Parathyroid adenoma (tissue), 2 donors: ENCODE measurements around the gene PEX26.

Experiments
- H2AFZ ChIP-seq: fragments of 300-600 bp; sonication (generic); one replicate; pipeline ENCODE4 v1.7.0; 2017; ENCODE audit warnings: antibody characterized with exemption, mild to moderate bottlenecking
- H3K27ac ChIP-seq: fragments of 300-600 bp; sonication (generic); one replicate; pipeline ENCODE4 v1.7.0; 2017
- H3K27me3 ChIP-seq: fragments of 300-600 bp; sonication (generic); one replicate; pipeline ENCODE4 v1.7.0; 2017; ENCODE audit warnings: low read length; ENCODE audit not compliant: control insufficient read depth, insufficient read depth
- H3K36me3 ChIP-seq: fragments of 300-600 bp; sonication (generic); one replicate; pipeline ENCODE4 v1.7.0; 2017; ENCODE audit warnings: low read length; ENCODE audit not compliant: control insufficient read depth, insufficient read depth
- H3K4me1 ChIP-seq: fragments of 300-600 bp; sonication (generic); one replicate; pipeline ENCODE4 v1.7.0; 2017; ENCODE audit warnings: control low read depth
- H3K4me2 ChIP-seq: fragments of 300-600 bp; sonication (generic); one replicate; pipeline ENCODE4 v1.7.0; 2017; ENCODE audit warnings: low read length
- H3K4me3 ChIP-seq: fragments of 300-600 bp; sonication (generic); one replicate; pipeline ENCODE4 v1.7.0; 2017; ENCODE audit warnings: low read depth, low read length
- H3K79me2 ChIP-seq: fragments of 300-600 bp; sonication (generic); one replicate; pipeline ENCODE4 v1.7.0; 2017; ENCODE audit warnings: control low read depth
- H3K9ac ChIP-seq: fragments of 300-600 bp; sonication (generic); one replicate; pipeline ENCODE4 v1.7.0; 2017; ENCODE audit warnings: mild to moderate bottlenecking
- H3K9me3 ChIP-seq: fragments of 300-600 bp; sonication (generic); one replicate; pipeline ENCODE4 v1.7.0; 2017; ENCODE audit warnings: low read length; ENCODE audit not compliant: control insufficient read depth
- TF ChIP-seq, protein P1 (sequence below): fragments of 300-600 bp; sonication (generic); IDR thresholded peaks from one replicate; pipeline ENCODE4 v1.7.0; 2017; ENCODE audit warnings: antibody characterized with exemption, mild to moderate bottlenecking
- donor health status: primary hyperparathyroidism.

PEX26 gene

DNA sequence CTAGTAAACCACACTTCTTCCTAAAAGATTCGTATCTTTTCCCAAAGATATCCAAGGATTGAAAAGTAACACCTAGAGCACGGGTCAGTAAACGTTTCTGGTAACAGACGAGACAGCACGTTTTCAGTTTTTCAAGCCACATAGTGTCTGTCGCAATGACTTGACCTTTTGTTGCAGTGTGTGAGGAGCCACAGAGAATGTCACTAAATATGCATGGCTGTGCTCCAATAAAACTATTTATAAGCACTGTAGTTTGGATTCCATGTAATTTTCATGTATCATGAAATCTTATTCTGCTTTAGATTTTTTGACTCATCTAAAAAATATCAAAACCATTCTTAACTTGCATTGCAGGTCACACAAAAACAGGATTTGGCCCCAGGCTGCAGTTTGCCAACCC, 35.1 kb upstream of the PEX26 start:
- H3K9me3 ChIP-seq = no peaks in the 10 kb centered on the region
- no peak overlapping the region for H3K4me2 ChIP-seq

DNA sequence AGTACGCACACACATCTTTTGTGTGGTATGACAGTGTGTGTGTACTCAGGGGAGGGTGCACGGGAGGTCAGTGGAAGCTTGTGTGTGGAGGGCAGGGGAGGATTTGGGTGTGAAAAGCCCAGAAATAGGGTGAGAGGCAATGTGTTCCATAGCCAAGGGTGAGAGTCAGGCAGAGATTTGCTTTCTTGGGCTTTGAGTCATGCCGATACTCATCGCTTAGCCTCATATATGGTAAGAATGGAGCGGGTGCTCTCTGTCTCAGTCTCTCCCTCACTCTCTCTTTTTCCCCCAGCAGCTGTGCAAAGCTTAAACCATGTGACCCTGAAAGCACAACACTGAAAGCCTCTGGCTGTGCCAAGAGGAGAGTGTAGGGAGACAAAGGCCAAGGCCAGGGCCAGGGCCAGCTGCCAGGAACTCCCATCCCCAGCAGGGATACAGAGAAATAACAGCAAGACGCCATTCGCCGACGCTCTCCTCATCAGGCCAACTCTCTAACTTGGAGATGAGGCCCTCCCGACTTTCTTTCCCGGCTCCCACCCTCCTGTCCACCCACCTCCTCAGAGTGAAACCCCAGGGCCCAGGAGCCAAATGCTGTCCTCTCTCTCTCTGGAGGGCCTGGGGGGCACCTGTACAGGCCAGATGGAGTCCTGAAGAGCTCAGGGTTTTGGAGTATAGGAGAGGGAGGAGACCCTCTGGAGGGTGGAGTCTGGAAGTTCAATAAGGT, 33.1 kb upstream of the PEX26 start:
- H3K27me3 ChIP-seq = no peaks in the 10 kb centered on the region
- TF ChIP-seq, protein P1, sequence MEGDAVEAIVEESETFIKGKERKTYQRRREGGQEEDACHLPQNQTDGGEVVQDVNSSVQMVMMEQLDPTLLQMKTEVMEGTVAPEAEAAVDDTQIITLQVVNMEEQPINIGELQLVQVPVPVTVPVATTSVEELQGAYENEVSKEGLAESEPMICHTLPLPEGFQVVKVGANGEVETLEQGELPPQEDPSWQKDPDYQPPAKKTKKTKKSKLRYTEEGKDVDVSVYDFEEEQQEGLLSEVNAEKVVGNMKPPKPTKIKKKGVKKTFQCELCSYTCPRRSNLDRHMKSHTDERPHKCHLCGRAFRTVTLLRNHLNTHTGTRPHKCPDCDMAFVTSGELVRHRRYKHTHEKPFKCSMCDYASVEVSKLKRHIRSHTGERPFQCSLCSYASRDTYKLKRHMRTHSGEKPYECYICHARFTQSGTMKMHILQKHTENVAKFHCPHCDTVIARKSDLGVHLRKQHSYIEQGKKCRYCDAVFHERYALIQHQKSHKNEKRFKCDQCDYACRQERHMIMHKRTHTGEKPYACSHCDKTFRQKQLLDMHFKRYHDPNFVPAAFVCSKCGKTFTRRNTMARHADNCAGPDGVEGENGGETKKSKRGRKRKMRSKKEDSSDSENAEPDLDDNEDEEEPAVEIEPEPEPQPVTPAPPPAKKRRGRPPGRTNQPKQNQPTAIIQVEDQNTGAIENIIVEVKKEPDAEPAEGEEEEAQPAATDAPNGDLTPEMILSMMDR = no peak
- H3K79me2 ChIP-seq = no peaks in the 10 kb centered on the region
- no peaks in the 10 kb centered on the region for H3K36me3 ChIP-seq
- no peak overlapping the region for H3K27ac ChIP-seq
- H3K4me1 ChIP-seq = no peaks in the 10 kb centered on the region
- no peak overlapping the region for H3K4me3 ChIP-seq
- no peak overlapping the region for H2AFZ ChIP-seq
- H3K9me3 ChIP-seq = no peaks in the 10 kb centered on the region
- H3K4me2 ChIP-seq = no peak overlapping the region
- no peak overlapping the region for H3K9ac ChIP-seq

More for the DNA sequence above, 35.1 kb upstream of the PEX26 start:
- H3K79me2 ChIP-seq = no peaks in the 10 kb centered on the region
- H3K36me3 ChIP-seq = no peaks in the 10 kb centered on the region
- TF ChIP-seq, protein P1 = no peak
- no peaks in the 10 kb centered on the region for H3K4me1 ChIP-seq
- no peak overlapping the region for H3K27ac ChIP-seq
- H3K4me3 ChIP-seq = no peak overlapping the region
- H2AFZ ChIP-seq = no peak overlapping the region
- H3K9ac ChIP-seq = no peak overlapping the region
- no peaks in the 10 kb centered on the region for H3K27me3 ChIP-seq

DNA sequence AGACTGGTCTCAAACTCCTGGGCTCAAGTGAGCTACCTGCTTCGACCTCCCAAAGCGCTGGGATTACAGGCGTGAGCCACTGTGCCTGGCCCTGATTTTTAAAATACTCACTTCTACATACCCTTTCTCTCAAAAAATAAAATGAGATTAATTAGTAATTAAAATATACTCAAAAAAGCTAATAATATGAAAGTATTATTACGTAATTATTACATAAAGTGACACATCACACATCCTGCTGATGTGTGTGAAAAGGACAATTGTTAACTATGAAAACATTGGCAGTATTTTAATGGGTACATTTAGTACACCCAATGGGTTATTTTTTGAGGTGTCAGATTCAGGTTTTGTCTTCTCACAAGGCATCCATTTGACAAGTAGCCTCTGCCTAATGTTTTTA, 32.0 kb upstream of the PEX26 start:
- Histone ChIP-seq H3K36me3 (no peaks in the 10 kb centered on the region), H3K4me2 (no peak overlapping the region), H3K27ac (no peak overlapping the region), H3K9ac (no peak overlapping the region), H3K79me2 (no peaks in the 10 kb centered on the region), H3K27me3 (no peaks in the 10 kb centered on the region), H2AFZ (no peak overlapping the region), H3K4me1 (no peaks in the 10 kb centered on the region), H3K4me3 (no peak overlapping the region), H3K9me3 (no peaks in the 10 kb centered on the region)
- TF ChIP-seq, protein P1 = no peak

DNA sequence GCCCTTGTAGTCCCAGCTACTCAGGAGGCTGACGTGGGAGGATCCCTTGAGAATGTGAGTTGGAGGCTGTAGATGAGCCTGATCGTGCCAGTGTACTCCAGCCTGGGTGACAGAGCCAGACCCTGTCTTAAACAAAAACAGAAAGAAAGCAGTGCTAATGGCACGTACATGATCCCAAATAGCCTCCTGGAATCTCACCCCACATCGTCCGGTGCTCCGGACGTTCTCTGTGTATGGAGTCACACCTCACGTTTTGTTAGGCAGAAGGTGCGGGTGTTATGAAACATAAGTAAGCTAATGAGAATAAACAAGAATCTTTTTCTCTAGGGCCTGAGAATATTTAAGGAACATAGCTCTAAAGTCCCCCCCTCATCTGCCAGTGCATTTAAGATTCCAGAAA, 29.7 kb upstream of the PEX26 start:
- TF ChIP-seq, protein P1 = no peak
- H2AFZ ChIP-seq = no peak overlapping the region
- H3K9me3 ChIP-seq = no peaks in the 10 kb centered on the region
- H3K27me3 ChIP-seq = no peaks in the 10 kb centered on the region
- no peak overlapping the region for H3K9ac ChIP-seq
- no peaks in the 10 kb centered on the region for H3K4me1 ChIP-seq
- no peak overlapping the region for H3K4me2 ChIP-seq
- H3K27ac ChIP-seq = no peak overlapping the region
- H3K79me2 ChIP-seq = no peaks in the 10 kb centered on the region
- no peak overlapping the region for H3K4me3 ChIP-seq
- H3K36me3 ChIP-seq = no peaks in the 10 kb centered on the region

DNA sequence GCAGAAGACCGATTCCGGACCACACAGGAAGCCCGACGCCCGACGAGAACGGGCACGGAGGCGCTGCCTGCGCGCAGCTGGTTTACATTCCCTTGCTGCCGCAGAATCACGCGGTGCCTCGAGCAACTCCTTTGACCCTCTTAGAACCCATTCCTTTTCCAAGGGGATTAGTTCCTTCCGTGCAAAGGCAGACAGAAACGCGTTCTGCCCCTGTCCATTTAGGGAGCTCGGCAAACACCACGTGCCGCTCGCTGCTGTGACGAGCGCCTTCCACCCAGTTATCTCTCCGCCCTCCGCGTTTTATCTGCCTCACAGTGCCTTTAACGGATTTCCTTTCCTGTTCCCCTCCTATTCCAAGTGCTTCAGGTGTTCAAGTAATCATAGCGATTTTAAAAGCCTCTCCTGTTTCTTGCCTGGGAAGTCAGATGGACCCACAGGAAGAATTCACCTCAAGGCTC, 29.3 kb upstream of the PEX26 start:
- no peaks in the 10 kb centered on the region for H3K36me3 ChIP-seq
- H3K4me2 ChIP-seq = no peak overlapping the region
- no peaks in the 10 kb centered on the region for H3K79me2 ChIP-seq
- no peak overlapping the region for H3K9ac ChIP-seq
- H2AFZ ChIP-seq = no peak overlapping the region
- H3K9me3 ChIP-seq = no peaks in the 10 kb centered on the region
- no peak overlapping the region for H3K27ac ChIP-seq
- H3K27me3 ChIP-seq = no peaks in the 10 kb centered on the region
- H3K4me3 ChIP-seq = no peak overlapping the region
- H3K4me1 ChIP-seq = no peaks in the 10 kb centered on the region
- TF ChIP-seq, protein P1 = no peak
